RCC 7860 (cell line): ENCODE results near the gene TMEM54.

ENCODE experiments used
- DNase-seq: peaks from one replicate; pipeline ENCODE4 v3.0.0-alpha.2; 2015; ENCODE audit warnings: low spot score
- FAIRE-seq: peaks from 2 replicates; lab custom pipeline; 2012; peaks lifted over from hg19 to GRCh38; lab: Jason Lieb, UNC

TMEM54 gene

GRCh38 chr1:32900956-32901822 lies at the start of gene TMEM54:
Gene TMEM54, minus strand, starts transcription at chr1:32901389. Its CDS starts 151 bp downstream, at chr1:32901238.
- DNase-seq (peak; percentile 21), FAIRE-seq (no peak)

- FAIRE-seq (no peak), DNase-seq (no peak)
Observed at GRCh38 chr1:32949519-32949918, 48.3 kb upstream of the TMEM54 start.

- peak; percentile 85 for FAIRE-seq
- DNase-seq, result peak; percentile 80
Observed at GRCh38 chr1:32948905-32949304, 47.7 kb upstream of the TMEM54 start.

GRCh38 chr1:32948390-32948722 lies 47.2 kb upstream of the TMEM54 start:
- DNase-seq (no peak), FAIRE-seq (no peak)

GRCh38 chr1:32947669-32948389 lies 46.6 kb upstream of the TMEM54 start:
- DNase-seq (no peak), FAIRE-seq (no peak)

GRCh38 chr1:32946413-32946812 lies 45.2 kb upstream of the TMEM54 start:
- FAIRE-seq (no peak), DNase-seq (no peak)

- DNase-seq, result no peak
- no peak for FAIRE-seq
Observed at GRCh38 chr1:32944180-32944579, 43.0 kb upstream of the TMEM54 start.

GRCh38 chr1:32939655-32940371 lies 38.6 kb upstream of the TMEM54 start:
- DNase-seq (no peak), FAIRE-seq (no peak)

- FAIRE-seq (no peak), DNase-seq (peak; percentile 19)
Observed at GRCh38 chr1:32937061-32937460, 35.9 kb upstream of the TMEM54 start.

GRCh38 chr1:32934535-32934934 lies 33.3 kb upstream of the TMEM54 start:
- DNase-seq (no peak), FAIRE-seq (no peak)

GRCh38 chr1:32933742-32934322 lies 32.6 kb upstream of the TMEM54 start:
- DNase-seq (peak; percentile 93), FAIRE-seq (peak; percentile 87)

- FAIRE-seq (no peak), DNase-seq (no peak)
Observed at GRCh38 chr1:32931760-32932159, 30.6 kb upstream of the TMEM54 start.

- DNase-seq (no peak), FAIRE-seq (no peak)
Observed at GRCh38 chr1:32929366-32929765, 28.2 kb upstream of the TMEM54 start.

- no peak for DNase-seq
- no peak for FAIRE-seq
Observed at GRCh38 chr1:32928715-32929114, 27.5 kb upstream of the TMEM54 start.

- FAIRE-seq (no peak), DNase-seq (no peak)
Observed at GRCh38 chr1:32928285-32928684, 27.1 kb upstream of the TMEM54 start.

GRCh38 chr1:32927441-32927840 lies 26.3 kb upstream of the TMEM54 start:
- no peak for DNase-seq
- no peak for FAIRE-seq

- FAIRE-seq (no peak), DNase-seq (no peak)
Observed at GRCh38 chr1:32926562-32926961, 25.4 kb upstream of the TMEM54 start.

- no peak for FAIRE-seq
- DNase-seq, result no peak
Observed at GRCh38 chr1:32925403-32926162, 24.4 kb upstream of the TMEM54 start.

- FAIRE-seq (no peak), DNase-seq (no peak)
Observed at GRCh38 chr1:32924881-32925344, 23.7 kb upstream of the TMEM54 start.

GRCh38 chr1:32920833-32921232 lies 19.6 kb upstream of the TMEM54 start:
- DNase-seq (no peak), FAIRE-seq (no peak)
